Fibroblast of lung (primary cell): ENCODE data around the gene CSF2RB. TPM values are rescaled to one million over a fixed set of nuclear protein-coding genes. Genes with fewer than 3 reads are reported as not detected.

ENCODE experiments used
- DNase-seq, 2 donors: peaks; one replicate each; pipeline versions ENCODE4 v3.0.0 to v3.0.0-alpha.2; 2010; ENCODE audit warnings: low read depth in 2 of 2
- H2AFZ ChIP-seq: 2 replicates; pipeline ENCODE4 v1.5.1; 2012; ENCODE audit warnings: low read length, control low read depth, inconsistent platforms
- H3K27ac ChIP-seq: 2 replicates; pipeline ENCODE4 v1.5.1; 2011; ENCODE audit warnings: low read length, control low read depth; ENCODE audit not compliant: insufficient read depth
- H3K27me3 ChIP-seq: 2 replicates; pipeline ENCODE4 v1.5.1; 2011; ENCODE audit warnings: mild to moderate bottlenecking, low read length; ENCODE audit not compliant: control insufficient read depth, insufficient read depth
- H3K36me3 ChIP-seq: 2 replicates; pipeline ENCODE4 v1.5.1; 2011; ENCODE audit warnings: low read length; ENCODE audit not compliant: control insufficient read depth, insufficient read depth
- H3K4me1 ChIP-seq: 2 replicates; pipeline ENCODE4 v1.5.1; 2011; ENCODE audit warnings: low read length; ENCODE audit not compliant: control insufficient read depth, insufficient read depth; ENCODE audit errors: extremely low read depth
- H3K4me2 ChIP-seq: 2 replicates; pipeline ENCODE4 v1.5.1; 2011; ENCODE audit warnings: low read length, control low read depth; ENCODE audit not compliant: insufficient read depth; ENCODE audit errors: extremely low read depth
- H3K4me3 ChIP-seq, 4 experiments: fragments of 200-600 bp in 1 of 4; sonication (generic) in 1 of 4; replicated peaks in 1 of 4; 2 replicates each; pipeline ENCODE4 v1.5.1; 2011 to 2016; ENCODE audit warnings: low read length in 4 of 4, low read depth in 3 of 4, mild to moderate bottlenecking in 3 of 4, control low read depth in 2 of 4, inconsistent platforms in 1 of 4, mixed read lengths in 1 of 4; ENCODE audit not compliant: insufficient read depth in 1 of 4; ENCODE audit errors: control extremely low read depth in 1 of 4
- H3K79me2 ChIP-seq: 2 replicates; pipeline ENCODE4 v1.5.1; 2012; ENCODE audit warnings: mild to moderate bottlenecking, low read length, inconsistent platforms; ENCODE audit not compliant: control insufficient read depth, insufficient read depth
- H3K9ac ChIP-seq: 2 replicates; pipeline ENCODE4 v1.5.1; 2011; ENCODE audit warnings: mild to moderate bottlenecking, low read length, control low read depth; ENCODE audit not compliant: insufficient read depth
- H3K9me3 ChIP-seq: 2 replicates; pipeline ENCODE4 v1.5.1; 2012; ENCODE audit warnings: low read depth, low read length; ENCODE audit not compliant: control insufficient read depth, insufficient read depth
- H4K20me1 ChIP-seq: 2 replicates; pipeline ENCODE4 v1.5.1; 2011; ENCODE audit warnings: low read length; ENCODE audit not compliant: control insufficient read depth, insufficient read depth; ENCODE audit errors: extremely low read depth
- CTCF ChIP-seq, 2 donors: IDR thresholded peaks in 1 of 2; conservative IDR thresholded peaks in 1 of 2; 1 replicate in 1 of 2; 2 replicates in 1 of 2; pipeline ENCODE4 v1.5.1; 2011 to 2012; ENCODE audit warnings: low read length in 2 of 2, control low read depth in 1 of 2, inconsistent platforms in 1 of 2, low read depth in 1 of 2, mild to moderate bottlenecking in 1 of 2
- EZH2 ChIP-seq: IDR thresholded peaks from 2 replicates; pipeline ENCODE4 v1.5.1; 2012; ENCODE audit warnings: low read length, control low read depth, mild to moderate bottlenecking; ENCODE audit errors: missing control alignments
- polyA plus RNA-seq, 2 donors: library from polyadenylated mRNA; depleted of rRNA in 1 of 2; stranded (reverse) in 1 of 2; unstranded in 1 of 2; fragments of >200 nt; gene quantifications; 2 replicates each; pipeline ENCODE4 v1.2.1, GENCODE V29; 2011 to 2012; ENCODE audit warnings: missing spikeins in 1 of 2
- total RNA-seq: library from RNA; depleted of rRNA; stranded (reverse); fragments of >200 nt; gene quantifications from 2 replicates; pipeline ENCODE4 v1.2.1, GENCODE V29; 2014

The CSF2RB gene
- total and polyA plus RNA-seq, 2 donors (not counting 1 experiment from before 2014, with no cell fraction given) = not detected

GRCh38 chr22:36892292-36892691, 21.1 kb upstream of the CSF2RB start:
- H3K4me2 ChIP-seq = no peak overlapping the region
- H3K9ac ChIP-seq = no peak overlapping the region
- no peak for DNase-seq
- H3K9me3 ChIP-seq = no peaks in the 10 kb centered on the region
- H3K4me3 ChIP-seq = no peak overlapping the region
- no peaks in the 10 kb centered on the region for H3K4me1 ChIP-seq
- no peaks in the 10 kb centered on the region for H3K27me3 ChIP-seq
- no peak overlapping the region for H3K27ac ChIP-seq
- no peak for TF ChIP-seq CTCF (conservative IDR thresholded peaks at IDR 0.05 in 1 of 2, IDR thresholded peaks at IDR 0.05 in 1 of 2; ENCODE audit: low read depth in 1 of 2, low read length in 2 of 2)
- no peak for TF ChIP-seq EZH2
- no peaks in the 10 kb centered on the region for H4K20me1 ChIP-seq
- no peaks in the 10 kb centered on the region for H3K36me3 ChIP-seq
- H3K79me2 ChIP-seq = no peaks in the 10 kb centered on the region
- H2AFZ ChIP-seq = no peak overlapping the region

GRCh38 chr22:36893262-36893661, 20.2 kb upstream of the CSF2RB start:
- H3K27me3 ChIP-seq = no peaks in the 10 kb centered on the region
- H3K36me3 ChIP-seq = no peaks in the 10 kb centered on the region
- no peaks in the 10 kb centered on the region for H3K79me2 ChIP-seq
- no peak for DNase-seq
- no peaks in the 10 kb centered on the region for H3K4me1 ChIP-seq
- TF ChIP-seq CTCF (conservative IDR thresholded peaks at IDR 0.05 in 1 of 2, IDR thresholded peaks at IDR 0.05 in 1 of 2; ENCODE audit: low read depth in 1 of 2, low read length in 2 of 2) = no peak
- TF ChIP-seq EZH2 = no peak
- no peak overlapping the region for H3K4me2 ChIP-seq
- H3K4me3 ChIP-seq = no peak overlapping the region
- no peak overlapping the region for H2AFZ ChIP-seq
- no peaks in the 10 kb centered on the region for H4K20me1 ChIP-seq
- H3K9ac ChIP-seq = no peak overlapping the region
- H3K27ac ChIP-seq = no peak overlapping the region
- H3K9me3 ChIP-seq = no peaks in the 10 kb centered on the region

- TF ChIP-seq EZH2 (no peak), CTCF (conservative IDR thresholded peaks at IDR 0.05 in 1 of 2, IDR thresholded peaks at IDR 0.05 in 1 of 2; ENCODE audit: low read depth in 1 of 2, low read length in 2 of 2) (no peak)
- Histone ChIP-seq H3K79me2 (no peaks in the 10 kb centered on the region), H3K9me3 (no peaks in the 10 kb centered on the region), H3K4me1 (no peaks in the 10 kb centered on the region), H4K20me1 (no peaks in the 10 kb centered on the region), H3K4me2 (no peak overlapping the region), H3K27ac (no peak overlapping the region), H3K36me3 (no peaks in the 10 kb centered on the region), H3K4me3 (no peak overlapping the region), H3K27me3 (no peaks in the 10 kb centered on the region), H3K9ac (no peak overlapping the region), H2AFZ (no peak overlapping the region)
- DNase-seq = no peak
Measured at GRCh38 chr22:36894266-36894665, 19.2 kb upstream of the CSF2RB start.
